CD14-positive monocyte (primary cell): ENCODE results near the gene CDC14C. TPM values are rescaled to one million over a fixed set of nuclear protein-coding genes. Genes with fewer than 3 reads are reported as not detected.

ENCODE experiments used
- DNase-seq, 3 donors: peaks; one replicate each; pipeline ENCODE4 v3.0.0-alpha.2; 2011 to 2022
- H2AFZ ChIP-seq: 2 replicates; pipeline ENCODE4 v1.6.0; 2012; ENCODE audit warnings: mild to moderate bottlenecking, low read depth, low read length, inconsistent platforms; ENCODE audit not compliant: insufficient read depth, poor library complexity, severe bottlenecking
- H3K27ac ChIP-seq, 2 donors: 1 replicate in 1 of 2; 2 replicates in 1 of 2; pipeline ENCODE4 v1.5.1; 2012 to 2013; ENCODE audit warnings: low read length in 2 of 2, control low read depth in 1 of 2, inconsistent platforms in 1 of 2, low read depth in 1 of 2, mild to moderate bottlenecking in 1 of 2
- H3K27me3 ChIP-seq, 2 donors: one replicate each; pipeline versions ENCODE4 v1.6.0 to v1.6.1; 2011 to 2013; ENCODE audit warnings: low read length in 2 of 2; ENCODE audit not compliant: control insufficient read depth in 2 of 2, insufficient read depth in 2 of 2
- H3K36me3 ChIP-seq, 2 donors: replicated peaks in 1 of 2; 1 replicate in 1 of 2; 2 replicates in 1 of 2; pipeline versions ENCODE4 v1.5.1 to v1.6.1; 2012 to 2013; ENCODE audit warnings: low read length in 2 of 2, control low read depth in 1 of 2, inconsistent platforms in 1 of 2, mild to moderate bottlenecking in 1 of 2; ENCODE audit not compliant: insufficient read depth in 2 of 2, control insufficient read depth in 1 of 2
- H3K4me1 ChIP-seq, 2 donors: 1 replicate in 1 of 2; 2 replicates in 1 of 2; pipeline versions ENCODE4 v1.5.1 to v1.6.1; 2012 to 2013; ENCODE audit warnings: low read length in 2 of 2, control low read depth in 1 of 2, inconsistent platforms in 1 of 2, mild to moderate bottlenecking in 1 of 2, moderate library complexity in 1 of 2; ENCODE audit not compliant: insufficient read depth in 2 of 2, control insufficient read depth in 1 of 2
- H3K4me2 ChIP-seq: replicated peaks from 2 replicates; pipeline ENCODE3; 2012; ENCODE audit warnings: low read length, moderate library complexity, mild to moderate bottlenecking; ENCODE audit not compliant: poor library complexity, severe bottlenecking; ENCODE audit errors: extremely low read depth
- H3K4me3 ChIP-seq, 3 experiments: fragments of 200-600 bp in 1 of 3; sonication (generic) in 1 of 3; replicated peaks in 1 of 3; 1 replicate in 2 of 3; 2 replicates in 1 of 3; pipeline ENCODE4 v1.5.1; 2011 to 2013; ENCODE audit warnings: low read length in 3 of 3, mild to moderate bottlenecking in 3 of 3, control low read depth in 2 of 3, low read depth in 2 of 3, inconsistent platforms in 1 of 3, moderate library complexity in 1 of 3
- H3K79me2 ChIP-seq: 2 replicates; pipeline ENCODE4 v1.6.0; 2012; ENCODE audit warnings: mild to moderate bottlenecking, control low read depth, inconsistent platforms, low read length, moderate library complexity; ENCODE audit not compliant: insufficient read depth
- H3K9ac ChIP-seq: 2 replicates; pipeline ENCODE4 v1.6.0; 2017; ENCODE audit warnings: low read length, mild to moderate bottlenecking; ENCODE audit not compliant: insufficient read depth, poor library complexity, severe bottlenecking
- H3K9me3 ChIP-seq, 2 donors: replicated peaks in 1 of 2; 1 replicate in 1 of 2; 2 replicates in 1 of 2; pipeline versions ENCODE4 v1.5.1 to v1.6.1; 2012 to 2013; ENCODE audit warnings: low read length in 2 of 2, control low read depth in 1 of 2; ENCODE audit not compliant: control insufficient read depth in 1 of 2, insufficient read depth in 1 of 2
- H4K20me1 ChIP-seq: 2 replicates; pipeline ENCODE4 v1.6.0; 2012; ENCODE audit warnings: mild to moderate bottlenecking, low read length, control low read depth, moderate library complexity; ENCODE audit not compliant: insufficient read depth
- H3K27ac Mint-ChIP-seq, 7 donors: one replicate each; pipeline ENCODE4 v1.8.0; 2020; ENCODE audit warnings: mild to moderate bottlenecking in 7 of 7, mixed read lengths in 7 of 7, moderate library complexity in 6 of 7, inconsistent platforms in 2 of 7
- H3K27me3 Mint-ChIP-seq, 3 donors: one replicate each; pipeline ENCODE4 v1.8.0; 2021 to 2022; ENCODE audit warnings: low read depth in 3 of 3, mild to moderate bottlenecking in 3 of 3, mixed read lengths in 3 of 3, moderate library complexity in 3 of 3, inconsistent platforms in 1 of 3
- H3K36me3 Mint-ChIP-seq, 2 donors: one replicate each; pipeline ENCODE4 v1.8.0; 2020; ENCODE audit warnings: mixed read lengths in 2 of 2, inconsistent platforms in 1 of 2, mild to moderate bottlenecking in 1 of 2
- H3K4me1 Mint-ChIP-seq: one replicate; pipeline ENCODE4 v1.8.0; 2020; ENCODE audit warnings: mild to moderate bottlenecking, mixed read lengths
- H3K4me3 Mint-ChIP-seq, 2 donors: one replicate each; pipeline ENCODE4 v1.8.0; 2020; ENCODE audit warnings: mild to moderate bottlenecking in 2 of 2, mixed read lengths in 2 of 2, moderate library complexity in 1 of 2
- H3K9me3 Mint-ChIP-seq, 7 donors: one replicate each; pipeline ENCODE4 v1.8.0; 2020 to 2022; ENCODE audit warnings: mixed read lengths in 7 of 7, mild to moderate bottlenecking in 6 of 7, moderate library complexity in 6 of 7, inconsistent platforms in 2 of 7
- CTCF ChIP-seq: fragments of 200-600 bp; IDR thresholded peaks from one replicate; pipeline ENCODE4 v1.8.0; 2022; ENCODE audit warnings: antibody characterized with exemption, mild to moderate bottlenecking
- WGBS: methylation state at CpG from one replicate; pipeline ENCODE4 v1.1.5; 2013; ENCODE audit warnings: missing lambda C conversion rate; ENCODE audit not compliant: insufficient coverage; 5-methylcytosine and 5-hydroxymethylcytosine counted together
- intact Hi-C, 2 donors: fragments of 100-400 bp; cut with micrococcal nuclease; formaldehyde crosslinking; loops; one replicate each; pipeline versions ENCODE4 v1.15.0 to v1.15.1; 2023
- polyA plus RNA-seq, 3 donors: library from polyadenylated mRNA; depleted of rRNA in 1 of 3; unstranded in 2 of 3; stranded (reverse) in 1 of 3; fragments of 300-500 nt in 2 of 3; fragments of >200 nt in 1 of 3; fragmentation: Illumina TruSeq in 2 of 3; gene quantifications; 1 replicate in 2 of 3; 2 replicates in 1 of 3; pipeline ENCODE4 v1.2.3, GENCODE V29; 2012 to 2021

The CDC14C gene
- polyA plus RNA-seq, 3 donors = not detected

- H3K4me1 Mint-ChIP-seq = peaks cover 8% of the 10 kb centered on the region
- WGBS = no CpG with 5 or more reads among the region's 5 CpGs
- H3K4me3 Mint-ChIP-seq = no peak overlapping the region
These were observed 51.9 kb downstream of the CDC14C start for GRCh38 chr7:48976253-48976652.

GRCh38 chr7:48976850-48977249 lies 52.5 kb downstream of the CDC14C start:
- H3K9ac ChIP-seq = no peak overlapping the region
- H3K27me3 Mint-ChIP-seq = peaks cover 2 to 12% (median 2%) of the 10 kb centered on the region in 3 donors
- no peak overlapping the region for H3K27ac ChIP-seq
- no peak overlapping the region for H3K4me3 Mint-ChIP-seq
- intact Hi-C loops = no loop called here
- H3K4me1 Mint-ChIP-seq = peaks cover 8% of the 10 kb centered on the region
- no peak overlapping the region for H3K4me2 ChIP-seq
- no peaks in the 10 kb centered on the region for H3K79me2 ChIP-seq
- TF ChIP-seq CTCF = no peak
- H3K9me3 Mint-ChIP-seq = peaks cover 0 to 3% (median 2%) of the 10 kb centered on the region in 7 donors
- H3K4me3 ChIP-seq = no peak overlapping the region
- H3K9me3 ChIP-seq = no peaks in the 10 kb centered on the region
- H3K36me3 ChIP-seq = no peaks in the 10 kb centered on the region
- WGBS = 84% methylated on average over 3 of the region's 5 CpGs
- peaks cover 0 to 3% of the 10 kb centered on the region in 2 donors for H3K4me1 ChIP-seq
- H2AFZ ChIP-seq = no peak overlapping the region
- H3K36me3 Mint-ChIP-seq = no peaks in the 10 kb centered on the region
- H3K27me3 ChIP-seq = peaks cover 0 to 2% of the 10 kb centered on the region in 2 donors
- H3K27ac Mint-ChIP-seq = no peak overlapping the region
- DNase-seq = no peak
- H4K20me1 ChIP-seq = no peaks in the 10 kb centered on the region

More at GRCh38 chr7:48976253-48976652, 51.9 kb downstream of the CDC14C start:
- no peak overlapping the region for H3K9ac ChIP-seq
- H3K4me1 ChIP-seq = peaks cover 0 to 3% of the 10 kb centered on the region in 2 donors
- H3K27me3 Mint-ChIP-seq = peaks cover 0 to 12% (median 2%) of the 10 kb centered on the region in 3 donors
- no peak overlapping the region for H3K4me3 ChIP-seq
- H3K27me3 ChIP-seq = peaks cover 0 to 2% of the 10 kb centered on the region in 2 donors
- no peak overlapping the region for H2AFZ ChIP-seq
- no peaks in the 10 kb centered on the region for H4K20me1 ChIP-seq
- H3K36me3 ChIP-seq = no peaks in the 10 kb centered on the region
- no peak overlapping the region for H3K27ac Mint-ChIP-seq
- TF ChIP-seq CTCF = no peak
- peak in 2 of 3 donors; percentile 3 for DNase-seq
- H3K4me2 ChIP-seq = no peak overlapping the region
- no peak overlapping the region for H3K27ac ChIP-seq
- no peaks in the 10 kb centered on the region for H3K36me3 Mint-ChIP-seq
- no peaks in the 10 kb centered on the region for H3K9me3 ChIP-seq
- intact Hi-C loops = no loop called here
- no peaks in the 10 kb centered on the region for H3K79me2 ChIP-seq
- peaks cover 0 to 3% (median 2%) of the 10 kb centered on the region in 7 donors for H3K9me3 Mint-ChIP-seq
